ENCODE results near the gene PPP6R2. TPM values are rescaled to one million over a fixed set of nuclear protein-coding genes. Genes with fewer than 3 reads are reported as not detected.
A peak's percentile ranks its signal among the peaks of the same experiment; 100 is the strongest.

PPP6R2 gene
- total RNA-seq, 3 donors from 2014 or later = 48.3 to 54.1 (median 49.5) TPM

- Histone ChIP-seq H3K4me1 (peaks cover 41 to 51% of the 10 kb centered on the region in 2 donors), H3K9me3 (no peaks in the 10 kb centered on the region), H3K36me3 (no peaks in the 10 kb centered on the region), H3K4me3 (peak overlapping the region; percentile 90 to 99 (median 91)), H3K27me3 (no peaks in the 10 kb centered on the region), H3K27ac (peak overlapping the region; percentile 94 to 98)
- TF ChIP-seq POLR2AphosphoS5 (IDR thresholded peaks at IDR 0.05) = peak in 1 of 3 donors; percentile 55
- no peak for TF ChIP-seq CTCF (IDR thresholded peaks at IDR 0.05)
- DNase-seq (ENCODE audit: low spot score in 2 of 2) = peak; percentile 93 to 94
- intact Hi-C loops (cut with DNase I; ENCODE audit: low total_unique reads) = no loop called here
Observed at GRCh38 chr22:50305923-50306566, 37.1 kb upstream of the PPP6R2 start.

GRCh38 chr22:50306753-50307749 is 36.1 kb upstream of the PPP6R2 start, which contains the start of gene PLXNB2:
Gene PLXNB2 (minus strand): TSS chr22:50307646. CDS start chr22:50290584, 17,062 bp downstream.
- H3K4me3 ChIP-seq = peak within 1 kb of the TSS; percentile 90 to 99 (median 91)
- H3K36me3 ChIP-seq = no peaks in the 10 kb centered on the region
- no peaks in the 10 kb centered on the region for H3K27me3 ChIP-seq
- peak in 1 of 3 donors; percentile 55 for TF ChIP-seq POLR2AphosphoS5 (IDR thresholded peaks at IDR 0.05)
- TF ChIP-seq POLR2A (IDR thresholded peaks at IDR 0.05) = no peak
- H3K27ac ChIP-seq = peak within 1 kb of the TSS; percentile 94 to 98
- intact Hi-C loops (cut with DNase I; ENCODE audit: low total_unique reads) = no loop called here
- H3K4me1 ChIP-seq = peaks cover 33 to 41% of the 10 kb centered on the region in 2 donors
- peak; percentile 78 to 80 for DNase-seq (ENCODE audit: low spot score in 2 of 2)
- H3K9me3 ChIP-seq = no peaks in the 10 kb centered on the region

GRCh38 chr22:50307890-50308596 is 35.1 kb upstream of the PPP6R2 start:
- peak overlapping the region; percentile 85 to 98 for H3K27ac ChIP-seq
- H3K4me3 ChIP-seq = peak overlapping the region in 1 of 3 donors; percentile 37
- DNase-seq (ENCODE audit: low spot score in 2 of 2) = peak in 1 of 2 donors; percentile 27
- H3K4me1 ChIP-seq = peaks cover 23 to 31% of the 10 kb centered on the region in 2 donors
- H3K9me3 ChIP-seq = no peaks in the 10 kb centered on the region
- H3K36me3 ChIP-seq = no peaks in the 10 kb centered on the region
- no peak for TF ChIP-seq POLR2A (IDR thresholded peaks at IDR 0.05)
- TF ChIP-seq CTCF (IDR thresholded peaks at IDR 0.05) = no peak
- no peak for TF ChIP-seq POLR2AphosphoS5 (IDR thresholded peaks at IDR 0.05)
- intact Hi-C loops (cut with DNase I; ENCODE audit: low total_unique reads) = no loop called here
- no peaks in the 10 kb centered on the region for H3K27me3 ChIP-seq

- intact Hi-C loops (cut with DNase I; ENCODE audit: low total_unique reads) = no loop called here
- H3K4me1 ChIP-seq = peaks cover 18 to 26% of the 10 kb centered on the region in 2 donors
- H3K27ac ChIP-seq = peak overlapping the region; percentile 85 to 98
- no peaks in the 10 kb centered on the region for H3K27me3 ChIP-seq
- H3K36me3 ChIP-seq = no peaks in the 10 kb centered on the region
- H3K4me3 ChIP-seq = peak overlapping the region in 1 of 3 donors; percentile 37
- TF ChIP-seq CTCF (IDR thresholded peaks at IDR 0.05) (no peak), POLR2AphosphoS5 (IDR thresholded peaks at IDR 0.05) (no peak), POLR2A (IDR thresholded peaks at IDR 0.05) (no peak)
- peak in 1 of 2 donors; percentile 68 for DNase-seq (ENCODE audit: low spot score in 2 of 2)
- H3K9me3 ChIP-seq = no peaks in the 10 kb centered on the region
Observed at GRCh38 chr22:50308597-50308935, 34.6 kb upstream of the PPP6R2 start.

- H3K4me3 ChIP-seq = no peak overlapping the region
- DNase-seq (ENCODE audit: low spot score in 2 of 2) = no peak
- peaks cover 14 to 20% of the 10 kb centered on the region in 2 donors for H3K4me1 ChIP-seq
- H3K36me3 ChIP-seq = no peaks in the 10 kb centered on the region
- no peaks in the 10 kb centered on the region for H3K27me3 ChIP-seq
- no peaks in the 10 kb centered on the region for H3K9me3 ChIP-seq
- no peak for TF ChIP-seq POLR2AphosphoS5 (IDR thresholded peaks at IDR 0.05)
- no peak for TF ChIP-seq CTCF (IDR thresholded peaks at IDR 0.05)
- no peak for TF ChIP-seq POLR2A (IDR thresholded peaks at IDR 0.05)
- intact Hi-C loops (cut with DNase I; ENCODE audit: low total_unique reads) = no loop called here
- H3K27ac ChIP-seq = peak overlapping the region; percentile 85 to 98
Observed at GRCh38 chr22:50308986-50309600, 34.0 kb upstream of the PPP6R2 start.

Data from breast epithelium (tissue), 4 donors.